Stomach (tissue), 9 donors: ENCODE measurements around the gene CAPN10. TPM values are rescaled to one million over a fixed set of nuclear protein-coding genes. Genes with fewer than 3 reads are reported as not detected.

Source experiments
- DNase-seq, 2 donors: peaks; one replicate each; pipeline versions ENCODE4 v3.0.0 to v3.0.0-alpha.2; 2013 to 2019
- H3K27ac ChIP-seq, 5 donors: fragments of 200-600 bp in 4 of 5; sonication (generic) in 4 of 5; one replicate each; pipeline ENCODE4 v1.5.1; 2013 to 2019; ENCODE audit warnings: mild to moderate bottlenecking in 1 of 5, moderate library complexity in 1 of 5
- H3K27me3 ChIP-seq, 3 donors: fragments of 200-600 bp; sonication (generic); one replicate each; pipeline ENCODE4 v1.5.1; 2017 to 2019; ENCODE audit warnings: mixed run types in 1 of 3
- H3K36me3 ChIP-seq, 4 donors: fragments of 200-600 bp; sonication (generic); 1 replicate in 3 of 4; 2 replicates in 1 of 4; pipeline ENCODE4 v1.5.1; 2016 to 2019
- H3K4me1 ChIP-seq, 4 donors: fragments of 200-600 bp; sonication (generic); one replicate each; pipeline ENCODE4 v1.5.1; 2016 to 2019
- H3K4me3 ChIP-seq, 4 donors: fragments of 200-600 bp; sonication (generic) in 3 of 4; one replicate each; pipeline ENCODE4 v1.5.1; 2016 to 2019; ENCODE audit warnings: mild to moderate bottlenecking in 1 of 4
- H3K9me3 ChIP-seq, 4 donors: fragments of 200-600 bp; sonication (generic); one replicate each; pipeline ENCODE4 v1.5.1; 2016 to 2019
- EP300 ChIP-seq: sonication (generic); formaldehyde crosslinking; IDR thresholded peaks from one replicate; pipeline ENCODE4 v1.6.1; 2017; ENCODE audit warnings: antibody characterized with exemption
- POLR2A ChIP-seq, 4 donors: fragments of 450-650 bp; IDR thresholded peaks; one replicate each; pipeline ENCODE4 v1.6.1; 2016; ENCODE audit warnings: antibody characterized with exemption in 4 of 4, control low read depth in 2 of 4, mild to moderate bottlenecking in 1 of 4, moderate library complexity in 1 of 4
- POLR2AphosphoS5 ChIP-seq, 3 donors: sonication (generic); formaldehyde crosslinking; IDR thresholded peaks; one replicate each; pipeline ENCODE4 v1.6.1; 2016; ENCODE audit warnings: antibody characterized with exemption in 3 of 3
- WGBS, 5 donors: extraction: QIAGEN DNeasy Blood & Tissue Kit in 3 of 5; methylation state at CpG; one replicate each; pipeline versions ENCODE4 v1.1.5 to v1.1.7; 2013 to 2018; 5-methylcytosine and 5-hydroxymethylcytosine counted together
- intact Hi-C: fragments of 100-400 bp; cut with DNase I; formaldehyde crosslinking; loops from one replicate; pipeline ENCODE4 v1.15.1; 2023; ENCODE audit warnings: low total_unique reads
- polyA plus RNA-seq, 3 donors: library from polyadenylated mRNA; stranded (reverse); fragments of 200-250 nt; gene quantifications; one replicate each; pipeline ENCODE4 v1.2.3, GENCODE V29; 2013
- total RNA-seq, 5 donors: library from RNA; depleted of rRNA; stranded (reverse); fragments of >200 nt; gene quantifications; one replicate each; pipeline versions ENCODE4 v1.1.0 to v1.2.3, GENCODE V29; 2014 to 2016
- TF ChIP-seq, protein P1 (sequence below), 7 experiments: fragments of 450-650 bp in 4 of 7; fragments of 200-600 bp in 3 of 7; sonication (generic) in 3 of 7; IDR thresholded peaks; one replicate each; pipeline ENCODE4 v1.5.1; 2016 to 2019; ENCODE audit warnings: antibody characterized with exemption in 7 of 7, control low read depth in 2 of 7, mild to moderate bottlenecking in 1 of 7
- donor health status: healthy with polysubstance abuse.
- donor health status: Bipolar disorder and iron deficiency.
- donor health status: healthy.

CAPN10 gene
- total and polyA plus RNA-seq, 8 donors = 17.7 to 197 (median 36.6) TPM

GRCh38 chr2:240604939-240605716, 18.6 kb downstream of the CAPN10 start:
- Histone ChIP-seq H3K36me3 (peaks cover 0 to 29% (median 12%) of the 10 kb centered on the region in 4 donors), H3K4me3 (peak overlapping the region; percentile 16 to 44 (median 22)), H3K4me1 (peaks cover 8 to 27% (median 23%) of the 10 kb centered on the region in 4 donors), H3K27ac (peak overlapping the region; percentile 66 to 84 (median 78)), H3K27me3 (no peaks in the 10 kb centered on the region), H3K9me3 (no peaks in the 10 kb centered on the region)
- intact Hi-C loops = no loop called here
- WGBS, 5 donors = 44 to 60% (median 49%) methylated on average over 14 to 19 of the region's 19 CpGs
- TF ChIP-seq EP300 = no peak
- TF ChIP-seq POLR2A (IDR thresholded peaks at IDR 0.05) = peak in 1 of 4 donors; percentile 14
- peak in 2 of 3 donors; percentile 75 to 78 for TF ChIP-seq POLR2AphosphoS5 (IDR thresholded peaks at IDR 0.05)
- TF ChIP-seq, protein P1, sequence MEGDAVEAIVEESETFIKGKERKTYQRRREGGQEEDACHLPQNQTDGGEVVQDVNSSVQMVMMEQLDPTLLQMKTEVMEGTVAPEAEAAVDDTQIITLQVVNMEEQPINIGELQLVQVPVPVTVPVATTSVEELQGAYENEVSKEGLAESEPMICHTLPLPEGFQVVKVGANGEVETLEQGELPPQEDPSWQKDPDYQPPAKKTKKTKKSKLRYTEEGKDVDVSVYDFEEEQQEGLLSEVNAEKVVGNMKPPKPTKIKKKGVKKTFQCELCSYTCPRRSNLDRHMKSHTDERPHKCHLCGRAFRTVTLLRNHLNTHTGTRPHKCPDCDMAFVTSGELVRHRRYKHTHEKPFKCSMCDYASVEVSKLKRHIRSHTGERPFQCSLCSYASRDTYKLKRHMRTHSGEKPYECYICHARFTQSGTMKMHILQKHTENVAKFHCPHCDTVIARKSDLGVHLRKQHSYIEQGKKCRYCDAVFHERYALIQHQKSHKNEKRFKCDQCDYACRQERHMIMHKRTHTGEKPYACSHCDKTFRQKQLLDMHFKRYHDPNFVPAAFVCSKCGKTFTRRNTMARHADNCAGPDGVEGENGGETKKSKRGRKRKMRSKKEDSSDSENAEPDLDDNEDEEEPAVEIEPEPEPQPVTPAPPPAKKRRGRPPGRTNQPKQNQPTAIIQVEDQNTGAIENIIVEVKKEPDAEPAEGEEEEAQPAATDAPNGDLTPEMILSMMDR (IDR thresholded peaks at IDR 0.05) = no peak
- peak; percentile 71 to 81 for DNase-seq

DNA sequence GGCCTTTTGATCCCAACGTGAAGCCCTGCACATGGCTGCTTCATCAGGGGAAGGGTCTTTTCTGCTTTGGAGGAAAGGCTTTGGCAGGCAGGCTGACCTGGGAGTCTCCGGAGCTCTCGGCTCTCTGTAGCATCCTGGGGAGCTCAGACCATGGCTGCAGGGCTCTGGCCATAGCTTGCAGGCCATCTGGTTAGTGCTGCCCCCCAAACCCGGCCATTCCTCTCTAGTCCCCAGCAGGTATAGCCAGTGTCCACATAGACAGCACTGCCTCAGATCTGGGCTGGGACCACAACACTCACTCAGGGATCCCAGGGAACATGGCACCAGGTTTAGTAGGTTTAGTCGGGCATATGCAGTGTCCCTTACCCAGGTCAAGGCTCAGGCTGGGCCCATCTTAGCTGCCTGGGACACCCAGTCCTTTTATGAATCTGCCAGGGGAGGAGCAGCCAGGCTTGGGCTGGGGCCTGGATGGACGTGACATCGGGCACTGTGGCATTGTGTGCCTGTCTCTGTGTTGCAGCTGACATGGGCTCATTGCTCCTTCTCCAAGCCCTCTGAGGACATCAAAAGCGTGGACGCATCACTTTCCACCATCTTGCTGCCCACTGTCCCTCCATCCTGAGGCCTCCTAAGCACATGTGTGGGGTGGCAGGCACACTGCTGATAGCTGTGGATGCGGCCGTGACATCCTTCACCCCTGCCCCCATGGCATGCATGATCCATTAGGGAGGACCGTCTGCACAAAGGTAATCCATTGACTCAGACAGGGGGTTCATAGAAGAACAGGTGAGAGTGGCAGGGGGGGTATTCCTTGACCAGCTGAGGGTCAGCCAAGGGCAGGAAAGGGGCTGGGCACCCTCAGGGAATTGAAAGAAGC, 19.6 kb downstream of the CAPN10 start:
- 67 to 84% (median 77%) methylated on average over 11 to 12 of the region's 12 CpGs for WGBS, 5 donors

GRCh38 chr2:240611601-240612210, 25.2 kb downstream of the CAPN10 start:
- H3K4me3 ChIP-seq = no peak overlapping the region
- no peak overlapping the region for H3K27ac ChIP-seq
- H3K36me3 ChIP-seq = peaks cover 0 to 18% (median 2%) of the 10 kb centered on the region in 4 donors
- peaks cover 0 to 22% (median 5%) of the 10 kb centered on the region in 4 donors for H3K4me1 ChIP-seq
- no peaks in the 10 kb centered on the region for H3K27me3 ChIP-seq
- TF ChIP-seq POLR2A (IDR thresholded peaks at IDR 0.05) (no peak), POLR2AphosphoS5 (IDR thresholded peaks at IDR 0.05) (no peak), EP300 (no peak)
- TF ChIP-seq, protein P1 (IDR thresholded peaks at IDR 0.05) = no peak
- 85 to 89% (median 86%) methylated on average over 10 of the region's 10 CpGs for WGBS, 5 donors
- intact Hi-C loops = no loop called here
- DNase-seq = no peak
- H3K9me3 ChIP-seq = no peaks in the 10 kb centered on the region

More for the DNA sequence above, 19.6 kb downstream of the CAPN10 start:
- no peaks in the 10 kb centered on the region for H3K9me3 ChIP-seq
- no peak for DNase-seq
- no peaks in the 10 kb centered on the region for H3K27me3 ChIP-seq
- peaks cover 8 to 29% (median 23%) of the 10 kb centered on the region in 4 donors for H3K4me1 ChIP-seq
- intact Hi-C loops = no loop called here
- H3K27ac ChIP-seq = peak overlapping the region; percentile 66 to 84 (median 78)
- TF ChIP-seq POLR2A (IDR thresholded peaks at IDR 0.05) = no peak
- TF ChIP-seq POLR2AphosphoS5 (IDR thresholded peaks at IDR 0.05) = no peak
- no peak for TF ChIP-seq EP300
- TF ChIP-seq, protein P1 (IDR thresholded peaks at IDR 0.05) = no peak
- H3K36me3 ChIP-seq = peaks cover 0 to 20% (median 7%) of the 10 kb centered on the region in 4 donors
- H3K4me3 ChIP-seq = peak overlapping the region; percentile 16 to 44 (median 22)

GRCh38 chr2:240613781-240614180, 27.2 kb downstream of the CAPN10 start:
- Histone ChIP-seq H3K27ac (no peak overlapping the region), H3K36me3 (peaks cover 0 to 26% (median 13%) of the 10 kb centered on the region in 4 donors), H3K4me1 (peaks cover 0 to 22% (median 5%) of the 10 kb centered on the region in 4 donors), H3K9me3 (peaks cover 0 to 5% (median 0%) of the 10 kb centered on the region in 4 donors), H3K4me3 (no peak overlapping the region), H3K27me3 (no peaks in the 10 kb centered on the region)
- DNase-seq = no peak
- WGBS, 5 donors = 95 to 99% (median 97%) methylated on average over 4 of the region's 4 CpGs
- intact Hi-C loops = no loop called here
- TF ChIP-seq EP300 = no peak
- no peak for TF ChIP-seq POLR2AphosphoS5 (IDR thresholded peaks at IDR 0.05)
- TF ChIP-seq POLR2A (IDR thresholded peaks at IDR 0.05) = no peak
- TF ChIP-seq, protein P1 (IDR thresholded peaks at IDR 0.05) = no peak
